GM21723 (cell line): Measurements from ENCODE around the gene KHNYN.
A peak's percentile ranks its signal among the peaks of the same experiment; 100 is the strongest.
"Not testable (repeated sequence)": the region's sequence is repeated elsewhere in the genome, so short reads cannot be mapped to it uniquely, and the experiment has no call there.

Experiments used
- ATAC-seq: cut with Tn5 transposase; IDR thresholded peaks from one replicate; pipeline ENCODE4 v1.9.1; 2021; ENCODE audit warnings: mild to moderate bottlenecking, moderate library complexity; ENCODE audit not compliant: unreplicated experiment

The KHNYN gene

DNA sequence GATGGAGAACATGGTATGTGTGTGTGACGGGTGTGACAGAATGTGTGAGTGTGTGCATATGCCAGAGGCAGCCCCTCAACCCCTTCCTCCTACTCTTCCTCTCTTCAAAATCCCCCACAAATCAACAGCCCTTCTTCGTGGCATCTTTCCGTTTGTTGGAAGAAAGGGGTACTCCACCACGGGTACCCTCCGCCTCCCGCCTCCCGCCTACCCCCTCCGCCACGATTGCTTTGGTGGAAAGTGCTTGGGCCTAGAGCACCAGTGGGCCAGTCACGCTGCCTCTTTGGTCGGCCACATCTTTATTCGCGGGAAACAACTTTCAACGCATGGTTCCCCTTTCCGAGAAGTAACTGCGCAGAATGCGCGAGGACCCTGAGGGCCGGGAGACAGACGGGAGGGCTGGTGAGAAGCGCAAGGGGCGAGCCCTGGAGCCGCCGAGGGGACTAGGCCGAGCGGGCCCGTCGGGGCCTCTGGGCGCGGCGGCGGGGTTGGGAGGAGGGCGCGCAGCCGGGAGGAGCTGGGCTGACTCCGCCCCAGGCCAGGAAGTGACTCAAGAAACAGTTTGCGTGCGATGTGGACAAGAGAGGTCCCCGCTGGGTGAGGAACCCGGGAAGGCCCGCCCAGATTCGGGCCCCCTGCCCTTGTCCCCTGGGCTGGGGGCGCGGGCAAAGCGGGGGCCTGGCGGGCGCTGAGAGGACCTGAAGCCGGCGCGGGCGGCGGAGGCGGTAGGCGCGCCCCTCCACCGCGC, at the start of gene KHNYN, which contains the start of gene CBLN3:
Gene KHNYN (plus strand): TSS at position 560 of the 748 bp plus-strand sequence. CDS start 777 bp downstream, outside the sequence.
Gene CBLN3 (minus strand): TSS at position 274 of the 748 bp plus-strand sequence. CDS start 614 bp downstream, outside the sequence.
- peak; percentile 88 for ATAC-seq

DNA sequence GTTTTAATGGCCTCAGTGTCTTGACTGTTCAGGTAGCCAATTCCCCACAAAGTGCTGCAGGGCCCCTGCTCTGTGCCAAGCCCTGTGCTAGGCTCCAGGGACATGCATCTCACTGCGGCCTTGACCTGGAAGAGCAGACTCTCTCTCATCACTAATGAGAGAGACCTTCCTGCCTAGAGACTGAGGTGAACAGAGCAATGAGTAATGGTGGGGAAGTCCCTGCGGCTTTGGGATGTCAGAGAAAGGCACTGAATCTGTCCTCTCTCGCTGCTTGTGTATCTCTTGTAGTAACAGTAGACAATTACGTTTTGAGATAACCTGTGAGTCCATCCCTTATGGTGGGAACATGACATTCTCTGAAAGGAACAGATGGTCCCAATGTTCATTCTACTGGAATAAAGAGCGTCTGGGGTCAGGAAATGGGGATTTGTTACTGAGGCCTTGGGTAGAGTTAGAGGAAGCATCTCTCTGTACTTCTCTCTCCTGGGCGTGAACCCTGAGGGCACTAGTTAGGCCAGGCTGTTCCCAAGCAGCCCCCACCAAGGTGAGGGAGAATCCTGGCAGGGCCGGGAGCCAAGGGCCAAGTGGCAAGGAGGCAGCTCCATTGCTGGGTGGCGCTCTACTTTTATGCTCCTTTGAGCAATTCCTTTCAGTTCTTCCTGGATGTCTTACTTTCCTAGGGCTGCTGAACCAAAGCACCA, 48.2 kb upstream of the KHNYN start:
- no peak for ATAC-seq

DNA sequence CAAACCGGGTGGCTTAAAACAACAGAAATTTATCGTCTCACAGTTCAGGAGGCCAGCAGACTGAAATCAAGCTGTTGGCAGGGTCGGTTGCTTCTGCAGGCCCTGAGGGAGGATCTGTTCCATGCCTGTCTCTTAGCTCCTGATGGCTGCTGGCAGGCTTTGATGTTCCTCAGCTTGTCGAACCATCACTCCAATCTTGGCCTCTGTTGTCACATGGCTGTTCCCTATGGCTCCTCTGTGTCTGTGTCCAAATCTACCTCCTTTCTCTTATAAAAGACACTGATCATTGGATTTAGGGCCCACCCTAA, 47.7 kb upstream of the KHNYN start:
- no peak for ATAC-seq

DNA sequence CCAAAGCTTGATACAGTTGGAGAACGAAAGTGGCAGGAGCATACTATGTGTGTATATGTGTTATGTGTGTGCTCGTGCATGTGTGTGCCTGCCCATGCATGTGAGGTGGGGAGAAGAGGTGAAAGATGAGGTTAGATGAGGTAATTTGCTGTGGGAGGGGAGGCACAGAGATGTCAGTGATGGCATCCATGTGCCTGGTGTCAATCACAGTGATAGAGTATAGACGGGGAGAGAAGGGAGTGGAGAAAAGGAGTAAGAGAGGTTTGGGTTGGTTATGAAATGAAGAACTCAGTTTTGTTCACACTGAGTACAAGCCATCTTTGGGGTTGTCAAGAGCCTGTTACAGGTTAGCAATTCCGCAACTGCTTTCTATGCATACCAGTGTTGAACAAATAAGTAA, 45.6 kb upstream of the KHNYN start:
- no peak for ATAC-seq

DNA sequence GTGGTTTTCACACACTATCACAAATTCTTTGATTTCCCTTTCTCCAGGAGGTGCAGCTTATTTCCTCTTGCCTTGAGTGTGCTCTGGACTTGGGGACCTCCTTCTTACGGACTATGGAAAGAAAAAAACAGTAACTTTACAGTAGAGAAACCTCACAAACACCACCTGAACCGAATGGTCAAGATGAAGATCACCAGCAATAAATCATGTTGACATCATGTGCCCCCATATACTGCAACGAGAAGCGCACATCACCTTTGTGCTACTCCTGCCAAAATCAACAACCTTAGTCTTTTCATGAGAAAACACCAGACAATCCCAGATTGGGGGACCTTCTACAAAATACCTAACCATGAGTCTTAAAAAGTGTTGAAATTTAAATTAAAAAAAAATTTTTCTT, 44.2 kb upstream of the KHNYN start:
- ATAC-seq, result no peak

DNA sequence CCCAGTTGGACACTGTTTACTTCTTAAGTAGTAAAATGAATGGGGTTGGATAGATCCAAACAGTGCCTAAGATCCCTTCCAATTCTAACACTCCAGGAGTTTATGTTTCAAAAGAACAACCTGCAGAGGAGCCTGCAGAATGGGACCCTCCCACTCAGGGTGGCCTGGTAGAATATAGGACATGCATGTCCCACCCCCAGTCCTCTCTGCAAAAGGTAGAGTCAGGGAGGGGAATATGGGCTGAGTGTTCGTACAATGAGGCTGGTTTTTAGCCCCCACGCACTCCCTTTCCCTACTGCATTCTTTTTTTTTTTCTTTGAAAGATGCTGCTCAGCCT, 42.8 kb upstream of the KHNYN start:
- no peak for ATAC-seq

DNA sequence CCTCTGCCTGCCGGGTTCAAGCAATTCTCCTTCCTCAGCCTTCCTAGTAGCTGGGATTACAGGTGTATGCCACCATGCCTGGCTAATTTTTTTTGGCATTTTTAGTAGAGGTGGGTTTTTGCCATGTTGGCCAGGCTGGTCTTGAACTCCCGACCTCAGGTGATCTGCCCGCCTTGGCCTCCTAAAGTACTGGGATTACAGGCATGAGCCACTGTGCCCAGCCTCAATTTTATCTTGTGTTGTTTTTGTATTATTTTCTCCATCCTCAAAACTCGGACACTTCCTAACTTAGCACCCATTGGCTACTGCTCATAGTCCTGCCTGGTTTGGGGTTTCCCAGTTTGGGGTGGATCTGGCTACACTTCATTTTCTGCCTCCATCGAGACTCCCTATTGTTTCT, 42.2 kb upstream of the KHNYN start:
- ATAC-seq, result not testable (repeated sequence)

DNA sequence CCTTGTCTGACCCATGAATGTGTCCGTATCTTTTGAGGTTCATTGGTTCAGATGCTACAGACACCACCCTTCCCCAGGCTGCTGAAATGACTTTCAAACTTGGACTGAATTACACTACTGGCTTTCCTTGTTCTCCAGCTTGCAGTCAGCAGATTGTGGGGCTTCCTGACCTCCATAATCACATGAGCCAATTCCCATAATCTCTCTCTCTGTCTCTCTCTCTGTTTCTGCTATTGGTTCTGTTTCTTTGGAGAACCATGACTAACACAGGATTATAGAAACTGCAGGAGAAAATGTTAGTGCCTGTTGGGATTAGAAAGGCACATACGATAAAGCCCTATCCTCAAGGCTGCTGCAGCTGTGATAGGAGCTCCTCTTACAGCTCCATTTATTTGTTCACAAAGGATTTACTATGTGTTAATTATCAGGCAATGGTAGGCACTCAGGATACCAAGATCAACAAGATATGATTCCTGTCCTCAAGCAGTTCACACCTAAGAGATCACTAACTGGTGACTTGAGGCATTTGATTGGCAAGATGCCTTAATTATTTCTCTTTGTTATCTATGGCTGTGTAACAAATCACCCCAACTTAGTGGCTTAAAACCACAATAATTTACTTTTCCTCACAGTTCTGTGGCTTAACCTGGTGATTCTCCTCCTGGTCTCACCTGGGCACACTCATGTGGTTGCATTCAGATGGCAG, 41.1 kb upstream of the KHNYN start:
- ATAC-seq, result no peak

DNA sequence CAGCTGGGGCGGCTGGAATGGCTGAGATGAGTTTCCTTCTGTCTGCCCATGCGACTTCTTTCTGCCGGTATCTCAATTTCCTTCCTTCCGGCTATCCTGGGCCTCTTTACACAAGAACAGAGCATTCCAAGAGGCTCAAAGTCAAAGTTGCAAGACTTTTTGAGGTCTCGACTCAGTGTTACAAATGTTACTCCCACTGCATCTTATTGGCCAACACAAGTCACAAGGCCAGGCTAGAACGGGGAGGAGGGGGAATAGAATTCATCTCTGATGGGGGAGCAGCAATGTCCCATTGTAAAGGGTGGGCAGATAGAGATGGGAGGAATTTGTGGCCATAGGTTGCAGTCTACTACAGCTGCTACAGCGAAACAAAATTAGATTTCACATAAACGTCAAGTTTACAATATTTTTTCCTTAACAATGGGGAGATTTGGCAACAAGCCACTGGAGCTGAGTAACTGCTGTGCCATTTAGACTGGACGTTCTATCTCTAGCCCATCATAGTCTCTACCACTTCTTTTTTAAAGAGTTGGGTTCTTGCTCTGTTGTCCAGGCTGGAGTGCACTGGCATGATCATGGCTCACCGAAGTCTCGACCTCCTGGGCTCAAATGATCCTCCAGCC, 40.4 kb upstream of the KHNYN start:
- ATAC-seq, result no peak

DNA sequence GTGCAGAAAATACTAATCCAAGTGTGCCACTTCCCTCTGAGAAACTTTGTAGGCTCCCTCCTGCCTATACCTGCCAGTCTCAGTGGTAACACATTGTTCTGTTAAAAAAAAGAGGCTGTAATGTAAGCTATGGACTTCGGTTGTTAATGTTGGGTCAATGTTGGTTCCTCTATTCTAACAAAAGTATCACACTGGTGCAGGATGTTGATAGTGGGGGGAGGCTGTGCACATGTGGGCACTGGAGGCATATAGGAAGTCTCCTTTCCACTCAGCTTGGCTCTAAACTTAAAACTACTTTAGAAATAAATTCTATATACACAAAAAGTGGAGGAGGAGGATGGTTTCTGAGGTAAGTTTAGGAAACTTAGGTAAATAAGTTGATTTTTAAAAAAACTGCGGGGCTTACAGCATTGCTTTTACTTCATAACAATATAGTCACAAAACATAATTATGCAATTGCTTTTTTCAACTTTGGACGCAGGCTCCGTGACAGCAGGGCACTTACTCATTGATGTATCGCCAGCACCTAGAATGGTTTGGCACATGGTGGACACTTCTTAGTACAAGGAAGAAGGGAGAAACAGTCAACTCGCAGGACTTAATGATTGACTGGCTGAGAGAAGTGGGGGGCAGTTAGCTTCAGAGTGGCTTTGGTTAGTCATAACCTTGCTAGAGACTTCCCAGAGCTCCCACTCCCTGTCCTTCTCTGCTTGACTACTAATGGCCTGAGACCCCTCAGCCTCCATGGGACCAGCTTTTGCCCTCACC, 38.9 kb upstream of the KHNYN start:
- no peak for ATAC-seq

DNA sequence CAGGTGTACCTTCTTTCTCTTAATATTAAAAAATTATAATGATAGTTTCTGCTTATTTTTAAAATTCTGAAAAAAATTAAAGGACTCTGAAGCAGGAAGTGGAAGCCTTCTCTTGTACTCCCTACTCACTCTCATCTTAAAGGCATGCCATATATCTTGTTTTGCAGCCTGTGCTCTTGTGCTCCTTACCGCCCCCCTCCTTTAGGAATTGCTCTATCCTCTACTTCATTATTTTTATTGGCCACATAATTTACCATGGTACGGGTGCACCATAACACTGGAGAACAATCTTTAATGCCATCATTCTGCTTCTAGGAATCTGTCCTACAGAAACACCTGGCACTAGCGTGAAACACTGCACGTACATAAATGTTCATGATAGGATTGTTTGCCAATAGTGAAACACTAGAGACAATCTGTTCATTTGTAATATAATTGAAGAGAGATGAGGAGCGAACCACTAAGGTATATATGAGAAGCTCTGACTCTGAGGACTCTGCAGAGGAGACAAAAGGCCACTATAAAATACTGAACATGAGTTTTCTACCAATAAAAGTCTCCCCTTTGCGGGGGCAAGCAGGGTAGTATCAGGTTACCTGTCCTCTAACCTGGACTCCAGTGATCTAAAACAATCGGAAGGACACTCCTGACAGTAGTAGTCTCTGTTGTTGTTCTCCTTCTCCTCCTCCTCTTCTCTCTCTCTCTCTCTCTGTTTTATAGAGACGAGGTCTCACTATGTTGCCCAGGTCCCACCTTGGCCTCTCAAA, 37.2 kb upstream of the KHNYN start:
- ATAC-seq, result no peak

DNA sequence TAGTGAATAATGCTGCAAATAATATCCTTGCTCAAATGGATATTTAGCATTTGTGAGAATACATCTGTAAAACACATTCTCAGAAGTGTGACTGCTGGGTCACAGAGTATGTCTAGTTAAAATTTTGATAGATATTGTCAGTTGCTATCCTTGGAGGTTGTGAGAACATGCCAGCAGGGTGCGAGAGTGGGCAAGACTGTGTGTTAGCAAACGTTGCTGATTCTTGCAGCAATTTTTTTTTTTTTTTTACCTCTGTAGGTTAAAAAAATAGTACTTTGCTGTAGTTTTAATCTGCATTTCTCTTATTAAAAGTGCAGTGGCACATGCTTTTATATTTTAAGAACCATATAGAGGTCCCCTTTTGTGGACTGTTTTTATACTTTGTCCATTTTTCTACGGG, 35.5 kb upstream of the KHNYN start:
- ATAC-seq, result no peak

DNA sequence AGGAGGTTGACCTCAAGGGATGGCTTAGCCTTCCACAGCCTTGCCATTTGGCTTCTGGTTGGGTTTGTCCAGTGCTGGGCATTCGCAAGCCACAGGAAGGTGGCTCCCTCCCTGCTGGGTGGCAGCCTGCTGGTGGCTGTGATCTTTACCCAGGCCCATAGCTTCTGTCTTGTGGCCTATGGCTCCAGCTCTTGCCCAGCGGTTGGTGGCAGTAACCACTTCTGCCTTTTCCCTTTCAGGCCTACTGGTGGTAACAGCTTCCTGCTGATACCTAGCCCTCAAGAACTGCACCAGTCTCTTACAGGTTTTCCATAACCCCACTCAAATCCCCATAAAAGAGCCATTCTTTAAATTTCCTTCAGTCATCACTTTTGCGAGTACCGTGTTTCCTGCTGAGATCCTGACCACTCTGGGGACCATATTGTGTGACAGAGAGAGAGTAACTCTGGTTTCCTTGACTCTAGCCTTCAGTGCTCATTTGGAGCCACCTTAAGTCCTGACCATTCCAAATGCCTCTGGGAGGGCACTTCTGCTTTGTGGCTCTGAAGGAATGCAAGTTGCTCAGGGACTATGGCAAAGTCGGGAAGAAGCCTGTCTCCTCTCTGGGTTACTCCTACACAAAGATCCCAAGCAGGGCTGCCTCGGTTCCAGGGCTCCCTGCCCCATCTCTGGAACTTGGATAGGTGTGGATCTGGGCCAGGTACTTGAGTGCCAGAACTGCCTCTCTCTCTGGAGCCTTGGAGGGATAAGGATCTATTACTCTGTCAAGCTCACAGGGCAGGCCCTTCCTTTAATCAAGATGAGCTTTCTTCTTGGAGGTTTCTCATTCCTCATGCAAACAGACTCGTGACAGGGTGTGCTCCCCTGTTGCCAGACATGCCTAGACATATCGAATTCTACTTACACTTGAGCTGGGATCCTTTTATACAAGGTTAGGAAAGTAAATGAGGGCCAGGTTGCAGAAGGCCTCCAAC, 33.9 kb upstream of the KHNYN start:
- ATAC-seq, result no peak

DNA sequence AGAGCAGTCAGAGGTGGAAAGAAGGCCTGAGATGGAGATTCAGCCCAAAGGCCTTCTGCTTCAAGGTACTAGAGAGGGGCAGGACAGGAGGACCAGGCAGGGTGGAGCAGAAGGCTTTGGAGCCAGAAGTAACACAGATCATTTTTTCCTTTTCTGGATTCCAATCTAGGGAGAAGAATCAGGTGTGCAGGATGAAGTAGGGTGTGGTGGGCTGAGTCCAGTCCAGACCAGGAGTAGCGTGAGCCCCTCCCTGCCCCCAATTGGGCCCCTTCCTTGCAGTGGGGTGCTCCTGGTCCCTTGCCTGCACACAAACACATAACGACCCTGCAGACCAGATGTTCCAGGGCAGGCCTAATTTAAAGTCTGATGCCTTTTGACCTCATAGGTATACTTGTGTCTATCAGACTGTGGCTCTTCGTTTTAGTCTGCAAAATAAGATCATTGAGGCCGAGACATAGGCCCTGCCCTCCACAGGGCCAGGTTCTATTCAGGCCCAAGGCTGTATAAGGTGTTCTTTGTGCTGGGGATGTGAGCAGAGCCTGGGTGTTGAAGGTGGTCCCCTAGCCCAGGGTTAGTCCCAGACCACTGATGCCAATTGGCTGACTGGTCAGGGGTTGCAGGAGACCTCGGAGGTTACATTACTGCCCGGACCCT, 32.0 kb upstream of the KHNYN start:
- no peak for ATAC-seq

DNA sequence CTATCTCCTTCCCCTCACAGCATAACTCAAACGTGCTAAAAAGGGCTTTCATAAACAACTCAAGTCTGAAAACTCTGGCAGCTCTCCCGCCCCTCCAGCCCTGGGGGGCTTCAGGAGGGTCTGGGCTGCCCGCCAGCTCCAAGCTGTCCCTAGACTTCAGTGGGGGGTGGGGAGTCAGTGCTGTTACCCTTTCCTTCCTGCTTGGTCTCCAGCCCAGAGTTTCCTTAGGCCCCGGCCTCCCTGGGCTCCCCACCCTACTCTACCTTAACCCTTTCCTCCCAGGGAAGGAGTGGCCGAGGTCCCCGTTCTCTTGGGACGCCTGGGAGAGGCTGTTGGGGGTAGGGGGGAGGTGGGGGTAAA, 31.5 kb upstream of the KHNYN start:
- ATAC-seq, result no peak

DNA sequence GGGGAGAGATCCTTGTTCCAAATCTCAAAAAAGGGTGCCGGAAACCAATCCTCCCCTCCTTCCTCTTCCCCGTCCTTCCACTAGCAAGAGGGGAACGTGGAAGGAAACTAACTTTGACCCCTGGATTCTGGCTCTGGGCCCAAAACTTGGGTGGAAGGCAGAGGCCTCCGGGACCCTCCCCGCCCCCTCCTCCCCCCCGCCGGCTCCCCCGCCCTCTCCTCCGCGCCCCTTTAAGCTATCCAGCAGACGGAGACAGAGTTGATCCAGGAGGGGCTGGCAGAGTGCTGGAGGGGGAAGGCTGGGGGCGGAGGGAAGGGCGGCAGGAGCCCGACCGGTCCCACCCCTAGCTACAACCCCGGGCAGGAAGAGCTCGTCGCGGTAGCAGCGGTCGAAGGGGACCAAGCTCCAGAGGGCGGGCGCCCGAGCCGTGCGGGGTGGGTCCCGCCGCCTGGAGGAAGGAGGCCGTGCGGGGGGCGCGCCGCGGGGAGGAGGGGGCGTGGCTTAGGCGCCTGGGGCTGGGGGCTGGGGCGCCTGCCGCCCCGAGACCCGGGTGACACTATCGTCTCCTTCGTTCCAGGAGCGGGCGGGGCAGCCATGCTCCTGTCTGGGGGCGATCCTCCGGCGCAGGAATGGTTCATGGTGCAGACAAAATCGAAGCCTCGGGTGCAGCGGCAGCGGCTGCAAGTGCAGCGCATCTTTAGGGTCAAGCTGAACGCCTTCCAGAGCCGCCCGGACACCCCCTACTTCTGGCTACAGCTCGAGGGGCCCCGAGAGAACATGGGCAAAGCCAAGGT, 30.9 kb upstream of the KHNYN start, which contains the start of gene NYNRIN:
Gene NYNRIN (plus strand): TSS at position 351 of the 794 bp plus-strand sequence. CDS start 244 bp downstream, at position 595.
- no peak for ATAC-seq

DNA sequence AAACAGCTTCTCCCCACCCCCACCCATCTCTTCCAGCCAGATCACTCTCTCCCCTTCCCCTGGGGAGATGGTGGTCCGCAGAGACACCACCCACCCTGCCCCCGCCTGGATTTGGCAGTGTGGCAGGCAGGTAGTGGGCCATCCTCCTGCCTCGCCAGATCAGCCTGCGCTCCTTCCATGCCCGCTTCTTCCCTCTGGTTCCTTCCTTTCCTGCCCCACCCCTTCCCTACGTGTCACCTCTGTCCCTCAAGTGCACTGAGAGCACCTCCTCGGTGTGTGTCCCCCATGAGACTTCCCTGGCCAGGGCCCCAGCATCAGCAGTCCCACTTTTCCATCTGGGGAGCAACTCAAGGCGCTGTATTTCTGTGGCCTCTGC, 30.3 kb upstream of the KHNYN start:
- no peak for ATAC-seq
